Measurements from ENCODE around the gene RBP4. TPM values are rescaled to one million over a fixed set of nuclear protein-coding genes. Genes with fewer than 3 reads are reported as not detected.

Gene RBP4
- polyA plus RNA-seq, 2 of the 4 experiments (the other 2 are of a cell fraction) = 6.0 to 8.2 TPM

GRCh38 chr10:93572606-93573005, 28.4 kb downstream of the RBP4 start:
- Histone ChIP-seq H3K4me2 (no peak overlapping the region), H3K27ac (no peak overlapping the region), H3K9me3 (no peaks in the 10 kb centered on the region), H3K4me1 (peaks cover 8% of the 10 kb centered on the region), H3K4me3 (no peak overlapping the region)
- FAIRE-seq = no peak
- no peak for DNase-seq (ENCODE audit: low read depth in 1 of 2, low spot score in 1 of 2)
- 75% methylated on average over 2 of the region's 2 CpGs for WGBS (ENCODE audit: missing lambda C conversion rate)
- ChIA-PET CTCF (interaction anchor here (0.6 to 1.1 kb wide), 4 partner anchors 13 to 108 kb away, joined by 3 read pairs; no protein-coding TSS in a partner anchor), POLR2A (no interaction called here)
- ATAC-seq = no peak
- TF ChIP-seq JUNB (IDR thresholded peaks at IDR 0.05) (no peak), ZNF302 (CRISPR knock-in tag; IDR thresholded peaks at IDR 0.05) (no peak), RNF2 (IDR thresholded peaks at IDR 0.05; ENCODE audit: borderline replicate concordance, low read depth) (no peak), GATA3 (IDR thresholded peaks at IDR 0.05; ENCODE audit: borderline replicate concordance) (no peak), ELK1 (IDR thresholded peaks at IDR 0.05; ENCODE audit: low read depth, low read length) (no peak), MAFK (IDR thresholded peaks at IDR 0.05; ENCODE audit: partially characterized antibody) (no peak), CBX8 (IDR thresholded peaks at IDR 0.05) (no peak), TFCP2L1 (CRISPR knock-in tag; IDR thresholded peaks at IDR 0.05) (no peak)

- 64% methylated on average over 3 of the region's 3 CpGs for WGBS (ENCODE audit: missing lambda C conversion rate)
- ATAC-seq = no peak
Measured at GRCh38 chr10:93570383-93570782, 30.7 kb downstream of the RBP4 start.

GRCh38 chr10:93568105-93568390, 33.0 kb downstream of the RBP4 start:
- CTCF ChIA-PET = interaction anchor here (0.6 to 1.5 kb wide), 4 partner anchors 11 to 137 kb away, joined by 3 to 5 read pairs (median 3); no protein-coding TSS in a partner anchor
- no peak for TF ChIP-seq MAX (IDR thresholded peaks at IDR 0.05)
- TF ChIP-seq EHMT2 (IDR thresholded peaks at IDR 0.05; ENCODE audit: low read depth) = no peak
- TF ChIP-seq MYC (IDR thresholded peaks at IDR 0.05; ENCODE audit: borderline replicate concordance, low read length) = no peak
- TF ChIP-seq POLR2A (IDR thresholded peaks at IDR 0.05; ENCODE audit: low read length) = no peak
- TF ChIP-seq MAZ (IDR thresholded peaks at IDR 0.05; ENCODE audit: borderline replicate concordance, low read depth, low read length) = no peak
- TF ChIP-seq RARB (CRISPR knock-in tag; IDR thresholded peaks at IDR 0.05) = no peak
- TF ChIP-seq HOXB5 (CRISPR knock-in tag; IDR thresholded peaks at IDR 0.05) = no peak
- no peak for TF ChIP-seq HOXA7 (CRISPR knock-in tag; IDR thresholded peaks at IDR 0.05)
- TF ChIP-seq EHF (CRISPR knock-in tag; IDR thresholded peaks at IDR 0.05) = no peak
- no peaks in the 10 kb centered on the region for H3K9me3 ChIP-seq
- 86% methylated on average over 21 of the region's 21 CpGs for WGBS (ENCODE audit: missing lambda C conversion rate)
- DNase-seq (ENCODE audit: low read depth in 1 of 2, low spot score in 1 of 2) = no peak
- no peak overlapping the region for H3K27ac ChIP-seq
- no peak for ATAC-seq
- H3K4me1 ChIP-seq = no peaks in the 10 kb centered on the region
- POLR2A ChIA-PET = no interaction called here
- H3K4me2 ChIP-seq = no peak overlapping the region
- no peak for FAIRE-seq
- no peak overlapping the region for H3K4me3 ChIP-seq

More at GRCh38 chr10:93570383-93570782, 30.7 kb downstream of the RBP4 start:
- Histone ChIP-seq H3K4me1 (no peaks in the 10 kb centered on the region), H3K27ac (no peak overlapping the region), H3K9me3 (no peaks in the 10 kb centered on the region), H3K4me2 (no peak overlapping the region), H3K4me3 (no peak overlapping the region)
- no peak for DNase-seq (ENCODE audit: low read depth in 1 of 2, low spot score in 1 of 2)
- ChIA-PET CTCF (interaction anchor here (0.9 to 1.4 kb wide), 4 partner anchors 9 to 110 kb away, joined by 4 to 5 read pairs (median 4); no protein-coding TSS in a partner anchor), POLR2A (no interaction called here)
- TF ChIP-seq ZC3H11A (IDR thresholded peaks at IDR 0.05) (no peak), ZSCAN20 (CRISPR knock-in tag; IDR thresholded peaks at IDR 0.05) (no peak), FOSL2 (IDR thresholded peaks at IDR 0.05) (no peak), FOSL2 (CRISPR knock-in tag; IDR thresholded peaks at IDR 0.05) (no peak), HES2 (IDR thresholded peaks at IDR 0.05) (no peak), E2F6 (IDR thresholded peaks at IDR 0.05; ENCODE audit: borderline replicate concordance, low read depth) (no peak), HDAC2 (IDR thresholded peaks at IDR 0.05) (no peak), CHD4 (IDR thresholded peaks at IDR 0.05; ENCODE audit: borderline replicate concordance) (no peak), ELK1 (IDR thresholded peaks at IDR 0.05; ENCODE audit: low read depth, low read length) (no peak), PBX3 (IDR thresholded peaks at IDR 0.05) (no peak), TP53 (CRISPR knock-in tag; IDR thresholded peaks at IDR 0.05) (no peak), NPAS2 (CRISPR knock-in tag; IDR thresholded peaks at IDR 0.05; ENCODE audit: borderline replicate concordance) (no peak), MYC (IDR thresholded peaks at IDR 0.05; ENCODE audit: borderline replicate concordance, low read length) (no peak), CEBPB (IDR thresholded peaks at IDR 0.05) (no peak)
- FAIRE-seq = no peak

All from A549 (cell line).